Iris pigment epithelial cell (primary cell): Measurements from ENCODE around the gene FAM171A2.
A peak's percentile ranks its signal among the peaks of the same experiment; 100 is the strongest.
"Not testable (repeated sequence)": the region's sequence is repeated elsewhere in the genome, so short reads cannot be mapped to it uniquely, and the experiment has no call there.

Experiments used
- DNase-seq: peaks from one replicate; pipeline ENCODE4 v3.0.0-alpha.2; 2011; ENCODE audit warnings: low read depth

Gene FAM171A2

GRCh38 chr17:44383861-44384260 lies 20.2 kb upstream of the FAM171A2 start:
- no peak for DNase-seq

GRCh38 chr17:44383363-44383762 lies 19.7 kb upstream of the FAM171A2 start:
- DNase-seq, result no peak

- DNase-seq, result no peak
These were observed 19.3 kb upstream of the FAM171A2 start for GRCh38 chr17:44382917-44383316.

GRCh38 chr17:44381810-44382305 lies 18.2 kb upstream of the FAM171A2 start:
- DNase-seq, result no peak

GRCh38 chr17:44380767-44381166 lies 17.1 kb upstream of the FAM171A2 start:
- no peak for DNase-seq

- DNase-seq, result no peak
These were observed 16.2 kb upstream of the FAM171A2 start for GRCh38 chr17:44379887-44380286.

- DNase-seq, result no peak
These were observed 14.6 kb upstream of the FAM171A2 start for GRCh38 chr17:44378171-44378705.

GRCh38 chr17:44376779-44377178 lies 13.1 kb upstream of the FAM171A2 start:
- no peak for DNase-seq

- DNase-seq, result peak; percentile 19
These were observed 12.5 kb upstream of the FAM171A2 start for GRCh38 chr17:44376124-44376523.

- no peak for DNase-seq
These were observed 11.8 kb upstream of the FAM171A2 start for GRCh38 chr17:44375196-44376017.

GRCh38 chr17:44374306-44375195 lies 10.9 kb upstream of the FAM171A2 start:
- no peak for DNase-seq

- DNase-seq, result no peak
These were observed 8.4 kb upstream of the FAM171A2 start for GRCh38 chr17:44372036-44372435.

- not testable (repeated sequence) for DNase-seq
These were observed 5.9 kb upstream of the FAM171A2 start for GRCh38 chr17:44369414-44370023.

GRCh38 chr17:44368391-44369243 lies 5.0 kb upstream of the FAM171A2 start:
- DNase-seq, result not testable (repeated sequence)

GRCh38 chr17:44367231-44367979 lies 3.8 kb upstream of the FAM171A2 start:
- no peak for DNase-seq

GRCh38 chr17:44365051-44365450 lies 1.4 kb upstream of the FAM171A2 start:
- DNase-seq, result not testable (repeated sequence)

- DNase-seq, result no peak
These were observed 572 bp downstream of the FAM171A2 start for GRCh38 chr17:44362949-44363612.

GRCh38 chr17:44362459-44362948 lies 1.1 kb downstream of the FAM171A2 start:
- DNase-seq, result no peak
